H9 (cell line): Measurements from ENCODE around the gene PDCD11. TPM values are rescaled to one million over a fixed set of nuclear protein-coding genes. Genes with fewer than 3 reads are reported as not detected.

ENCODE experiments used
- DNase-seq: peaks from one replicate; pipeline ENCODE4 v3.0.0-alpha.2; 2017
- H2AFZ ChIP-seq: one replicate; pipeline ENCODE4 v1.6.1; 2013; ENCODE audit warnings: mild to moderate bottlenecking, low read length, control low read depth, moderate library complexity
- H2AK5ac ChIP-seq: 2 replicates; pipeline ENCODE4 v1.6.1; 2013; ENCODE audit warnings: low read length, control low read depth, mixed read lengths; ENCODE audit not compliant: insufficient read length
- H2BK120ac ChIP-seq: one replicate; pipeline ENCODE4 v1.6.1; 2013; ENCODE audit warnings: low read depth, mild to moderate bottlenecking, low read length, control low read depth, inconsistent platforms; ENCODE audit not compliant: poor library complexity, severe bottlenecking
- H2BK12ac ChIP-seq: 2 replicates; pipeline ENCODE4 v1.6.1; 2013; ENCODE audit warnings: low read length, control low read depth, mixed read lengths, low read depth; ENCODE audit not compliant: insufficient read length
- H2BK15ac ChIP-seq: 2 replicates; pipeline ENCODE4 v1.6.1; 2013; ENCODE audit warnings: low read depth, low read length, control low read depth
- H2BK20ac ChIP-seq: one replicate; pipeline ENCODE4 v1.6.1; 2013; ENCODE audit warnings: low read depth, mild to moderate bottlenecking, low read length, control low read depth, inconsistent platforms; ENCODE audit not compliant: poor library complexity, severe bottlenecking
- H2BK5ac ChIP-seq: 2 replicates; pipeline ENCODE4 v1.6.1; 2013; ENCODE audit warnings: low read length, control low read depth, mixed read lengths; ENCODE audit not compliant: insufficient read length
- H3K14ac ChIP-seq: 2 replicates; pipeline ENCODE4 v1.6.1; 2013; ENCODE audit warnings: low read length, control low read depth; ENCODE audit not compliant: insufficient read depth
- H3K18ac ChIP-seq: 2 replicates; pipeline ENCODE4 v1.6.1; 2013; ENCODE audit warnings: low read depth, mild to moderate bottlenecking, mixed read lengths, low read length, control low read depth; ENCODE audit not compliant: insufficient read length
- H3K23ac ChIP-seq: 2 replicates; pipeline ENCODE4 v1.6.1; 2013; ENCODE audit warnings: low read length, control low read depth, mixed read lengths, low read depth; ENCODE audit not compliant: insufficient read length
- H3K23me2 ChIP-seq: 2 replicates; pipeline ENCODE4 v1.6.1; 2013; ENCODE audit warnings: low read depth, mild to moderate bottlenecking, mixed read lengths, low read length, control low read depth; ENCODE audit not compliant: insufficient read length, poor library complexity, severe bottlenecking
- H3K27ac ChIP-seq: 2 replicates; pipeline ENCODE4 v1.5.1; 2013; ENCODE audit warnings: low read length, control low read depth, mixed read lengths, low read depth; ENCODE audit not compliant: insufficient read length
- H3K27me3 ChIP-seq: 2 replicates; pipeline ENCODE4 v1.6.1; 2013; ENCODE audit warnings: low read length, control low read depth, inconsistent platforms; ENCODE audit not compliant: insufficient read depth
- H3K4ac ChIP-seq: 2 replicates; pipeline ENCODE4 v1.6.1; 2013; ENCODE audit warnings: low read depth, mild to moderate bottlenecking, control low read depth, inconsistent platforms, low read length, moderate library complexity
- H3K4me1 ChIP-seq: 2 replicates; pipeline ENCODE4 v1.6.1; 2013; ENCODE audit warnings: low read length, control low read depth, inconsistent platforms; ENCODE audit not compliant: insufficient read depth
- H3K4me2 ChIP-seq: 2 replicates; pipeline ENCODE4 v1.6.1; 2013; ENCODE audit warnings: low read length, control low read depth, mixed read lengths; ENCODE audit not compliant: insufficient read length, insufficient read depth
- H3K56ac ChIP-seq: 2 replicates; pipeline ENCODE4 v1.6.1; 2013; ENCODE audit warnings: low read depth, mild to moderate bottlenecking, mixed read lengths, low read length, control low read depth; ENCODE audit not compliant: insufficient read length
- H3K79me1 ChIP-seq: 2 replicates; pipeline ENCODE4 v1.6.1; 2013; ENCODE audit warnings: low read depth, mild to moderate bottlenecking, moderate library complexity, low read length, control low read depth, inconsistent platforms; ENCODE audit not compliant: insufficient read depth, poor library complexity, severe bottlenecking
- H3K79me2 ChIP-seq: 2 replicates; pipeline ENCODE4 v1.6.1; 2013; ENCODE audit warnings: low read length, control low read depth, inconsistent platforms; ENCODE audit not compliant: insufficient read depth
- H3K9ac ChIP-seq: 2 replicates; pipeline ENCODE4 v1.6.1; 2013; ENCODE audit warnings: low read length, control low read depth, mixed read lengths; ENCODE audit not compliant: insufficient read length; ENCODE audit errors: extremely low read depth
- H3K9me3 ChIP-seq: one replicate; pipeline ENCODE4 v1.6.1; 2013; ENCODE audit warnings: low read depth, low read length, inconsistent platforms; ENCODE audit not compliant: control insufficient read depth
- H3T11ph ChIP-seq: one replicate; pipeline ENCODE4 v1.6.1; 2013; ENCODE audit warnings: mild to moderate bottlenecking, low read length, control low read depth, inconsistent platforms
- H4K20me1 ChIP-seq: one replicate; pipeline ENCODE4 v1.6.1; 2013; ENCODE audit not compliant: control insufficient read depth, insufficient read length, insufficient read depth
- H4K5ac ChIP-seq: 2 replicates; pipeline ENCODE4 v1.6.1; 2013; ENCODE audit warnings: low read depth, mild to moderate bottlenecking, mixed read lengths, low read length, control low read depth; ENCODE audit not compliant: insufficient read length
- H4K8ac ChIP-seq: replicated peaks from 2 replicates; pipeline ENCODE4 v1.6.1; 2013; ENCODE audit warnings: low read length, control low read depth, mixed read lengths, low read depth; ENCODE audit not compliant: insufficient read length
- H4K91ac ChIP-seq: 2 replicates; pipeline ENCODE4 v1.6.1; 2013; ENCODE audit warnings: low read depth, mild to moderate bottlenecking, moderate library complexity, mixed read lengths, low read length, control low read depth; ENCODE audit not compliant: insufficient read length
- H3K27ac Mint-ChIP-seq, 3 experiments: 2 replicates in 2 of 3; 3 replicates in 1 of 3; pipeline ENCODE4 v1.8.0; 2020 to 2021; ENCODE audit warnings: mixed read lengths in 3 of 3, mild to moderate bottlenecking in 1 of 3, moderate library complexity in 1 of 3
- H3K27me3 Mint-ChIP-seq: 2 replicates; pipeline ENCODE4 v1.8.0; 2021; ENCODE audit warnings: low read depth, mild to moderate bottlenecking, moderate library complexity, mixed read lengths
- H3K36me3 Mint-ChIP-seq, 3 experiments: 2 replicates in 2 of 3; 3 replicates in 1 of 3; pipeline ENCODE4 v1.8.0; 2020 to 2021; ENCODE audit warnings: low read depth in 3 of 3, mixed read lengths in 3 of 3; ENCODE audit not compliant: insufficient read depth in 1 of 3
- H3K4me1 Mint-ChIP-seq, 2 experiments: 2 replicates each; pipeline ENCODE4 v1.8.0; 2020; ENCODE audit warnings: mixed read lengths in 2 of 2
- H3K4me3 Mint-ChIP-seq, 2 experiments: 2 replicates in 1 of 2; 3 replicates in 1 of 2; pipeline ENCODE4 v1.8.0; 2020 to 2021; ENCODE audit warnings: mild to moderate bottlenecking in 2 of 2, mixed read lengths in 2 of 2, moderate library complexity in 1 of 2
- H3K9me3 Mint-ChIP-seq, 2 experiments: 2 replicates in 1 of 2; 3 replicates in 1 of 2; pipeline ENCODE4 v1.8.0; 2020; ENCODE audit warnings: mild to moderate bottlenecking in 2 of 2, mixed read lengths in 2 of 2, moderate library complexity in 1 of 2
- CTCF ChIP-seq: fragments of 200-600 bp; sonication (generic); conservative IDR thresholded peaks from 3 replicates; pipeline ENCODE4 v1.8.0; 2021; ENCODE audit warnings: antibody characterized with exemption, mild to moderate bottlenecking
- WGBS: extraction: QIAGEN DNeasy Blood & Tissue Kit; methylation state at CpG from one replicate; pipeline ENCODE4 v1.1.7; 2013; ENCODE audit warnings: missing lambda C conversion rate, low lambda C conversion rate, mixed read lengths; ENCODE audit not compliant: insufficient read length; ENCODE audit errors: extremely low coverage; 5-methylcytosine and 5-hydroxymethylcytosine counted together
- total RNA-seq: library from RNA; stranded (reverse); gene quantifications from 2 replicates; pipeline ENCODE4 v1.2.1, GENCODE V29; 2021

PDCD11 gene
- total RNA-seq, 1 experiment from 2014 or later, result 99.5 TPM

GRCh38 chr10:103444478-103444877 lies 48.1 kb downstream of the PDCD11 start:
- H3K9me3 ChIP-seq, result no peaks in the 10 kb centered on the region
- no peak for TF ChIP-seq CTCF
- H4K20me1 ChIP-seq, result no peaks in the 10 kb centered on the region
- H2AK5ac ChIP-seq, result no peak overlapping the region
- H4K5ac ChIP-seq, result no peak overlapping the region
- no peak overlapping the region for H3K56ac ChIP-seq
- no peak overlapping the region for H2BK120ac ChIP-seq
- H3K18ac ChIP-seq, result no peak overlapping the region
- H3K14ac ChIP-seq, result no peak overlapping the region
- no peak overlapping the region for H3K4ac ChIP-seq
- no peak overlapping the region for H2BK20ac ChIP-seq
- no peak overlapping the region for H3K23ac ChIP-seq
- no peak overlapping the region for H3T11ph ChIP-seq
- no peak overlapping the region for H3K4me3 Mint-ChIP-seq
- no peaks in the 10 kb centered on the region for H3K27me3 ChIP-seq
- H3K23me2 ChIP-seq, result no peaks in the 10 kb centered on the region
- H2AFZ ChIP-seq, result no peak overlapping the region
- peaks cover 48 to 91% (median 81%) of the 10 kb centered on the region in 3 experiments for H3K36me3 Mint-ChIP-seq
- no peak overlapping the region for H4K91ac ChIP-seq
- no peak overlapping the region for H3K9ac ChIP-seq
- no peak overlapping the region for H3K27ac ChIP-seq
- H4K8ac ChIP-seq, result no peak overlapping the region
- no peaks in the 10 kb centered on the region for H3K9me3 Mint-ChIP-seq
- H3K4me1 ChIP-seq, result no peaks in the 10 kb centered on the region
- H3K27me3 Mint-ChIP-seq, result no peaks in the 10 kb centered on the region
- H2BK15ac ChIP-seq, result no peak overlapping the region
- no peak for DNase-seq
- H3K4me1 Mint-ChIP-seq, result peaks cover 0 to 3% of the 10 kb centered on the region in 2 experiments; a peak in 1 of 4 replicates
- no CpG with 5 or more reads among the region's 10 CpGs for WGBS
- no peaks in the 10 kb centered on the region for H3K79me1 ChIP-seq
- no peak overlapping the region for H2BK12ac ChIP-seq
- no peaks in the 10 kb centered on the region for H3K79me2 ChIP-seq
- H2BK5ac ChIP-seq, result no peak overlapping the region
- H3K27ac Mint-ChIP-seq, result no peak overlapping the region
- H3K4me2 ChIP-seq, result no peak overlapping the region
